Pancreas (tissue), 10 donors: ENCODE measurements around the gene POLR3A. TPM values are rescaled to one million over a fixed set of nuclear protein-coding genes. Genes with fewer than 3 reads are reported as not detected.
"Not testable (repeated sequence)": the region's sequence is repeated elsewhere in the genome, so short reads cannot be mapped to it uniquely, and the experiment has no call there.

Source experiments
- ATAC-seq, 4 donors: fragments of 200-7000 bp; cut with Tn5 transposase; one replicate each; pipeline versions ENCODE4 v1.8.0 to v1.9.1; 2020; ENCODE audit warnings: mild to moderate bottlenecking in 4 of 4, moderate library complexity in 4 of 4
- DNase-seq, 6 donors: peaks; one replicate each; pipeline ENCODE4 v3.0.0-alpha.2; 2020
- FAIRE-seq: peaks from 2 replicates; lab custom pipeline; 2012; peaks lifted over from hg19 to GRCh38; lab: Jason Lieb, UNC
- H3K27ac ChIP-seq, 4 donors: fragments of 200-600 bp; sonication (generic); 1 replicate in 3 of 4; 2 replicates in 1 of 4; pipeline versions ENCODE4 v1.5.0 to v1.8.0; 2020
- H3K27me3 ChIP-seq, 4 donors: fragments of 200-600 bp; one replicate each; pipeline ENCODE4 v1.8.0; 2021
- H3K36me3 ChIP-seq, 3 donors: fragments of 200-600 bp; sonication (generic) in 1 of 3; one replicate each; pipeline versions ENCODE4 v1.5.0 to v1.8.0; 2020 to 2021
- H3K4me1 ChIP-seq, 3 donors: fragments of 200-600 bp; one replicate each; pipeline ENCODE4 v1.8.0; 2021
- H3K4me3 ChIP-seq, 4 donors: fragments of 200-600 bp; sonication (generic) in 2 of 4; one replicate each; pipeline versions ENCODE4 v1.5.0 to v1.8.0; 2020 to 2021
- H3K9me3 ChIP-seq, 4 donors: fragments of 200-600 bp; one replicate each; pipeline ENCODE4 v1.8.0; 2021
- WGBS, 2 donors: extraction: QIAGEN DNeasy Blood & Tissue Kit; methylation state at CpG; one replicate each; pipeline ENCODE4 v1.1.7; 2013; 5-methylcytosine and 5-hydroxymethylcytosine counted together
- intact Hi-C, 3 donors: fragments of 100-400 bp; cut with DNase I; formaldehyde crosslinking; loops; one replicate each; pipeline versions ENCODE4 v1.11.1 to v1.14.2; 2022
- polyA plus RNA-seq, 2 donors: library from polyadenylated mRNA; stranded (reverse); fragments of 200-250 nt; gene quantifications; one replicate each; pipeline ENCODE4 v1.2.3, GENCODE V29; 2013
- total RNA-seq, 6 donors: library from RNA; stranded (reverse); fragmentation: NEBNext Ultra II Directional in 4 of 6; extraction: Animal tissue kit (Norgen Biotek cat#: 25700) in 4 of 6; gene quantifications; one replicate each; pipeline versions ENCODE4 v1.2.1 to v1.2.4, GENCODE V29; 2021 to 2023
- TF ChIP-seq, protein P1 (sequence below), 4 donors: fragments of 200-600 bp; sonication (generic) in 3 of 4; IDR thresholded peaks; one replicate each; pipeline versions ENCODE4 v1.5.0 to v1.8.0; 2021; ENCODE audit warnings: antibody characterized with exemption in 4 of 4
- donor health status: healthy with polysubstance abuse.
- donor health status: DM: no; HTN: no; CAD: no; lungs with moderate emphysema.
- donor health status: DM: no; HTN: no; CAD: no.
- donor health status: control.
- donor health status: control.
- donor health status: Bipolar disorder and iron deficiency.
- donor health status: DM: yes; HTN: yes; CAD: no.
- donor health status: DM: no; HTN: no; CAD: no.
- donor health status: DM: no; HTN: no; CAD: no.
- donor health status: DM: yes; HTN: yes; CAD: no.

Gene POLR3A
- total and polyA plus RNA-seq, 8 donors: 4.0 to 7.4 (median 5.4) TPM

DNA sequence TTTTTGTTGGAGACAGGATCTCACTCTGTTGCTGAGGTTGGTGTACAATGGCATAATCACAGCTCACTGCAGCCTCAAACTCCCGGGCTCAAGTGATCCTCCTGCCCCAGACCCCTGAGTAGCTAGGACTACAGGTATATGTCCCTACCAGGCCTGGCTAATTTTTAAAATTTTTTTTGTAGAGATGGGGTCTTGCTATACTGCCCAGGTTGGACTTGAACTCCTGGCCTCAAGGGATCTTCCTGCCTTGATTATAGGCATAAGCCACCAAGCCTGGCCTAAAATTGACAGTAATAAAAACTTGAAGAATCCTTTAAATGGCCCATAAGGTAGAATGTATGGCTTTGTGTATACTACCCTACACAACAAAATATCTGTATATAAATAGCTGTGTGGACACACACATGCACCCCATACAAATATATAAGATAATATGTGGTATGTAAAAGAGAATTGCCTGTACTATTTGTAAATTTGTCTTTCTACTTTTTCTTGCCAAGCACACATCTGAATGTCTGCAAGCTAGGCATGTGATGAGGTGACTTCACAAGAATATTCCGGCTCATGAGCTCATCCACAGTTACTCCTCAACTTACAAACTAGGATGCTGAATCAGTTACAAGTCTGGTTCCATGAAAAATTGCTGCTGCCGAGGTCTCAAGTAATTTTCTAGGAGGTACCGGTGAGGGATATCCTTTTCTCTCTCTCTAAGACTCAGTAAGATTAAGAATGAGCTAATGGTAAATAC, 26.6 kb downstream of the POLR3A start:
- ATAC-seq (no peak), DNase-seq (no peak), FAIRE-seq (no peak)
- Histone ChIP-seq H3K9me3 (no peaks in the 10 kb centered on the region), H3K4me3 (no peak overlapping the region), H3K36me3 (peaks cover 0 to 74% (median 34%) of the 10 kb centered on the region in 3 donors), H3K4me1 (no peaks in the 10 kb centered on the region), H3K27me3 (no peaks in the 10 kb centered on the region), H3K27ac (no peak overlapping the region)
- WGBS, 2 donors: 89 to 93% methylated on average over 4 of the region's 4 CpGs
- intact Hi-C loops: no loop called here
- TF ChIP-seq, protein P1, sequence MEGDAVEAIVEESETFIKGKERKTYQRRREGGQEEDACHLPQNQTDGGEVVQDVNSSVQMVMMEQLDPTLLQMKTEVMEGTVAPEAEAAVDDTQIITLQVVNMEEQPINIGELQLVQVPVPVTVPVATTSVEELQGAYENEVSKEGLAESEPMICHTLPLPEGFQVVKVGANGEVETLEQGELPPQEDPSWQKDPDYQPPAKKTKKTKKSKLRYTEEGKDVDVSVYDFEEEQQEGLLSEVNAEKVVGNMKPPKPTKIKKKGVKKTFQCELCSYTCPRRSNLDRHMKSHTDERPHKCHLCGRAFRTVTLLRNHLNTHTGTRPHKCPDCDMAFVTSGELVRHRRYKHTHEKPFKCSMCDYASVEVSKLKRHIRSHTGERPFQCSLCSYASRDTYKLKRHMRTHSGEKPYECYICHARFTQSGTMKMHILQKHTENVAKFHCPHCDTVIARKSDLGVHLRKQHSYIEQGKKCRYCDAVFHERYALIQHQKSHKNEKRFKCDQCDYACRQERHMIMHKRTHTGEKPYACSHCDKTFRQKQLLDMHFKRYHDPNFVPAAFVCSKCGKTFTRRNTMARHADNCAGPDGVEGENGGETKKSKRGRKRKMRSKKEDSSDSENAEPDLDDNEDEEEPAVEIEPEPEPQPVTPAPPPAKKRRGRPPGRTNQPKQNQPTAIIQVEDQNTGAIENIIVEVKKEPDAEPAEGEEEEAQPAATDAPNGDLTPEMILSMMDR (IDR thresholded peaks at IDR 0.05): no peak

DNA sequence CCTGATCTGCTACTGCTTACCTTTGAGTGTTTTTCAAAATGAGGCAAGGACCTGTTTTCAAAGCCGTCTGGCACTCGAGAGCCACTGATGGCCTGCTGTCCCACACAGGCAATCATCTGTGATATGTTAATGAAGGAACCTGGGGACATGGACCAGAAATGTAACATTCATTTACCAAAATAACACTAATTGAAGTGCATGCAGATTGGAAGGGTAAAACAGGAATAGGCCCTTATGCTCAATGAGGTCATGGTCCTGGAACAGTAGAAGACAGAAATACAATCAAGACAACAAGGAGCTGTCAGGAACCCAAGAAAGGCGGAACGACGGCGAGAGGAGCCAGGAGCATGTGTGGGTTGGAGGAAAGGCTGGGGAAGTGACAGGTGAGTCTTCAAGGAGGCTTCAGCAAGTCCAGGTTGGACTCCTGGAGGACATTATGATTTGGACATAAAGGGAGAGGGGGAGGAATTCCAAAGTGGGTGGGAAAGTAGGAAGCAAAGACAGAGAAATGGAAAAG, 28.3 kb downstream of the POLR3A start:
- Histone ChIP-seq H3K9me3 (no peaks in the 10 kb centered on the region), H3K27me3 (no peaks in the 10 kb centered on the region)
- WGBS, 2 donors: 86 to 91% methylated on average over 6 of the region's 6 CpGs

DNA sequence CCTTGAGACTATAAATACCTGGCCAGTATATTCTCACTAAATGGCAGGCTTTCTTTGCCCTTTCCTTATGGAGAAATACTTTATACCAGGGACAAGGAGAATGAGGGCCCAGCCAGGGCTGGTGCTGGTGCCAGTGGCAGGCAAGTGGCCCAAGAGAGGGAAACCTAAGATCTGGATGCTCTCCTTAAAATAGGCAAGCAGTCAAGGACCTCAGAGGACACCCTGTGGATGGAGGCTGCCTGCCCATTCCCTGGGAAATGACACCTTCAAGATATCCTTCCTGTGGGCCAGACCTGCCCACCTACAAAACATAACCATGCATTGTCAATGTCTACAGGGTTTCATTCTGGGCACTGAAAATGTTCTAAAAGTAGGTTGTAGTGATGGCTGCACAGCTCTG, 29.1 kb downstream of the POLR3A start:
- FAIRE-seq (no peak), DNase-seq (no peak), ATAC-seq (no peak)
- Histone ChIP-seq H3K27ac (no peak overlapping the region), H3K36me3 (peaks cover 0 to 57% (median 29%) of the 10 kb centered on the region in 3 donors), H3K4me3 (no peak overlapping the region), H3K9me3 (no peaks in the 10 kb centered on the region), H3K4me1 (no peaks in the 10 kb centered on the region), H3K27me3 (no peaks in the 10 kb centered on the region)
- intact Hi-C loops: no loop called here
- TF ChIP-seq, protein P1 (IDR thresholded peaks at IDR 0.05): no peak

More for the DNA sequence above, 28.3 kb downstream of the POLR3A start:
- Histone ChIP-seq H3K4me1 (no peaks in the 10 kb centered on the region), H3K27ac (no peak overlapping the region), H3K4me3 (no peak overlapping the region), H3K36me3 (peaks cover 0 to 65% (median 29%) of the 10 kb centered on the region in 3 donors)
- intact Hi-C loops: no loop called here
- ATAC-seq (no peak), DNase-seq (no peak), FAIRE-seq (no peak)
- TF ChIP-seq, protein P1 (IDR thresholded peaks at IDR 0.05): no peak

DNA sequence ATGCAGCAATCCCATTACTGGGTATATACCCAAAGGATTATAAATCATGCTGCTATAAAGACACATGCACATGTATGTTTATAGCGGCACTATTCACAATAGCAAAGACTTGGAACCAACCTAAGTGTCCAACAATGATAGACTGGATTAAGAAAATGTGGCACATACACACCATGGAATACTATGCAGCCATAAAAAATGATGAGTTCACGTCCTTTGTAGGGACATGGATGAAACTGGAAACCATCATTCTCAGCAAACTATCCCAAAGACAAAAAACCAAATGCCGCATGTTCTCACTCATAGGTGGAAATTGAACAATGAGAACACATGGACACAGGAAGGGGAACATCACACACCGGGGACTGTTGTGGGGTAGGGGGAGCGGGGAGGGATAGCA, 30.5 kb downstream of the POLR3A start:
- H3K27ac ChIP-seq, FAIRE-seq, H3K27me3 ChIP-seq, H3K9me3 ChIP-seq, H3K4me1 ChIP-seq, H3K4me3 ChIP-seq, DNase-seq, ATAC-seq, intact Hi-C loops: not testable (repeated sequence)
- H3K36me3 ChIP-seq: peaks cover 0 to 46% (median 26%) of the 10 kb centered on the region in 3 donors
- 96 to 100% methylated on average over 4 to 5 of the region's 5 CpGs for WGBS, 2 donors

DNA sequence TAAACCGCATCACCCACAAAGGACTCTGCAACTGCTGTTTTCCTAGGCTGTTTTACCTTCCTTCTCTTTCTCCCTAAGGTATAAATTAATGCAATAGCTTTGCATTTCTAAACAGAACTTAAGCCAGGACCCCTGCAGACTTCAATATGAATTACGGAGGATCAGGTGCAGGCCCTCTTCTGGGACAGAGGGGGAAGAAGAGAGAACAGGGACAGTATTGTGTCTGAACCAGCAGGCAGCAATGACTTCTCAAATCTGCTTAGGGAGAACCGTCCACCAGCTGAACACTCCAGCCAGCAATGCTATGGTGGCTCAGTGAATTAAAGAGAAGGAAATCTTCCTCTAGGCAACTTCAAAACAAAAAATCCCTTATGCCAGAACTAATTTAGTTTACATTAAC, 35.7 kb downstream of the POLR3A start:
- TF ChIP-seq, protein P1 (IDR thresholded peaks at IDR 0.05): no peak
- Histone ChIP-seq H3K27me3 (no peaks in the 10 kb centered on the region), H3K4me1 (peaks cover 0 to 6% (median 0%) of the 10 kb centered on the region in 3 donors), H3K9me3 (no peaks in the 10 kb centered on the region), H3K36me3 (peaks cover 0 to 23% (median 3%) of the 10 kb centered on the region in 3 donors), H3K4me3 (no peak overlapping the region), H3K27ac (no peak overlapping the region)
- 93 to 98% methylated on average over 3 of the region's 3 CpGs for WGBS, 2 donors
- ATAC-seq (no peak), FAIRE-seq (no peak), DNase-seq (no peak)
- intact Hi-C loops: no loop called here
